H9 (cell line): ENCODE measurements around the gene DISC1. TPM values are rescaled to one million over a fixed set of nuclear protein-coding genes. Genes with fewer than 3 reads are reported as not detected.

Source experiments
- DNase-seq: peaks from one replicate; pipeline ENCODE4 v3.0.0-alpha.2; 2017
- H2AFZ ChIP-seq: one replicate; pipeline ENCODE4 v1.6.1; 2013; ENCODE audit warnings: mild to moderate bottlenecking, low read length, control low read depth, moderate library complexity
- H2AK5ac ChIP-seq: 2 replicates; pipeline ENCODE4 v1.6.1; 2013; ENCODE audit warnings: low read length, control low read depth, mixed read lengths; ENCODE audit not compliant: insufficient read length
- H2BK120ac ChIP-seq: one replicate; pipeline ENCODE4 v1.6.1; 2013; ENCODE audit warnings: low read depth, mild to moderate bottlenecking, low read length, control low read depth, inconsistent platforms; ENCODE audit not compliant: poor library complexity, severe bottlenecking
- H2BK12ac ChIP-seq: 2 replicates; pipeline ENCODE4 v1.6.1; 2013; ENCODE audit warnings: low read length, control low read depth, mixed read lengths, low read depth; ENCODE audit not compliant: insufficient read length
- H2BK15ac ChIP-seq: 2 replicates; pipeline ENCODE4 v1.6.1; 2013; ENCODE audit warnings: low read depth, low read length, control low read depth
- H2BK20ac ChIP-seq: one replicate; pipeline ENCODE4 v1.6.1; 2013; ENCODE audit warnings: low read depth, mild to moderate bottlenecking, low read length, control low read depth, inconsistent platforms; ENCODE audit not compliant: poor library complexity, severe bottlenecking
- H2BK5ac ChIP-seq: 2 replicates; pipeline ENCODE4 v1.6.1; 2013; ENCODE audit warnings: low read length, control low read depth, mixed read lengths; ENCODE audit not compliant: insufficient read length
- H3K14ac ChIP-seq: 2 replicates; pipeline ENCODE4 v1.6.1; 2013; ENCODE audit warnings: low read length, control low read depth; ENCODE audit not compliant: insufficient read depth
- H3K18ac ChIP-seq: 2 replicates; pipeline ENCODE4 v1.6.1; 2013; ENCODE audit warnings: low read depth, mild to moderate bottlenecking, mixed read lengths, low read length, control low read depth; ENCODE audit not compliant: insufficient read length
- H3K23ac ChIP-seq: 2 replicates; pipeline ENCODE4 v1.6.1; 2013; ENCODE audit warnings: low read length, control low read depth, mixed read lengths, low read depth; ENCODE audit not compliant: insufficient read length
- H3K23me2 ChIP-seq: 2 replicates; pipeline ENCODE4 v1.6.1; 2013; ENCODE audit warnings: low read depth, mild to moderate bottlenecking, mixed read lengths, low read length, control low read depth; ENCODE audit not compliant: insufficient read length, poor library complexity, severe bottlenecking
- H3K27ac ChIP-seq: 2 replicates; pipeline ENCODE4 v1.5.1; 2013; ENCODE audit warnings: low read length, control low read depth, mixed read lengths, low read depth; ENCODE audit not compliant: insufficient read length
- H3K27me3 ChIP-seq: 2 replicates; pipeline ENCODE4 v1.6.1; 2013; ENCODE audit warnings: low read length, control low read depth, inconsistent platforms; ENCODE audit not compliant: insufficient read depth
- H3K4ac ChIP-seq: 2 replicates; pipeline ENCODE4 v1.6.1; 2013; ENCODE audit warnings: low read depth, mild to moderate bottlenecking, control low read depth, inconsistent platforms, low read length, moderate library complexity
- H3K4me1 ChIP-seq: 2 replicates; pipeline ENCODE4 v1.6.1; 2013; ENCODE audit warnings: low read length, control low read depth, inconsistent platforms; ENCODE audit not compliant: insufficient read depth
- H3K4me2 ChIP-seq: 2 replicates; pipeline ENCODE4 v1.6.1; 2013; ENCODE audit warnings: low read length, control low read depth, mixed read lengths; ENCODE audit not compliant: insufficient read length, insufficient read depth
- H3K56ac ChIP-seq: 2 replicates; pipeline ENCODE4 v1.6.1; 2013; ENCODE audit warnings: low read depth, mild to moderate bottlenecking, mixed read lengths, low read length, control low read depth; ENCODE audit not compliant: insufficient read length
- H3K79me1 ChIP-seq: 2 replicates; pipeline ENCODE4 v1.6.1; 2013; ENCODE audit warnings: low read depth, mild to moderate bottlenecking, moderate library complexity, low read length, control low read depth, inconsistent platforms; ENCODE audit not compliant: insufficient read depth, poor library complexity, severe bottlenecking
- H3K79me2 ChIP-seq: 2 replicates; pipeline ENCODE4 v1.6.1; 2013; ENCODE audit warnings: low read length, control low read depth, inconsistent platforms; ENCODE audit not compliant: insufficient read depth
- H3K9ac ChIP-seq: 2 replicates; pipeline ENCODE4 v1.6.1; 2013; ENCODE audit warnings: low read length, control low read depth, mixed read lengths; ENCODE audit not compliant: insufficient read length; ENCODE audit errors: extremely low read depth
- H3K9me3 ChIP-seq: one replicate; pipeline ENCODE4 v1.6.1; 2013; ENCODE audit warnings: low read depth, low read length, inconsistent platforms; ENCODE audit not compliant: control insufficient read depth
- H3T11ph ChIP-seq: one replicate; pipeline ENCODE4 v1.6.1; 2013; ENCODE audit warnings: mild to moderate bottlenecking, low read length, control low read depth, inconsistent platforms
- H4K20me1 ChIP-seq: one replicate; pipeline ENCODE4 v1.6.1; 2013; ENCODE audit not compliant: control insufficient read depth, insufficient read length, insufficient read depth
- H4K5ac ChIP-seq: 2 replicates; pipeline ENCODE4 v1.6.1; 2013; ENCODE audit warnings: low read depth, mild to moderate bottlenecking, mixed read lengths, low read length, control low read depth; ENCODE audit not compliant: insufficient read length
- H4K8ac ChIP-seq: replicated peaks from 2 replicates; pipeline ENCODE4 v1.6.1; 2013; ENCODE audit warnings: low read length, control low read depth, mixed read lengths, low read depth; ENCODE audit not compliant: insufficient read length
- H4K91ac ChIP-seq: 2 replicates; pipeline ENCODE4 v1.6.1; 2013; ENCODE audit warnings: low read depth, mild to moderate bottlenecking, moderate library complexity, mixed read lengths, low read length, control low read depth; ENCODE audit not compliant: insufficient read length
- H3K27ac Mint-ChIP-seq, 3 experiments: 2 replicates in 2 of 3; 3 replicates in 1 of 3; pipeline ENCODE4 v1.8.0; 2020 to 2021; ENCODE audit warnings: mixed read lengths in 3 of 3, mild to moderate bottlenecking in 1 of 3, moderate library complexity in 1 of 3
- H3K27me3 Mint-ChIP-seq: 2 replicates; pipeline ENCODE4 v1.8.0; 2021; ENCODE audit warnings: low read depth, mild to moderate bottlenecking, moderate library complexity, mixed read lengths
- H3K36me3 Mint-ChIP-seq, 3 experiments: 2 replicates in 2 of 3; 3 replicates in 1 of 3; pipeline ENCODE4 v1.8.0; 2020 to 2021; ENCODE audit warnings: low read depth in 3 of 3, mixed read lengths in 3 of 3; ENCODE audit not compliant: insufficient read depth in 1 of 3
- H3K4me1 Mint-ChIP-seq, 2 experiments: 2 replicates each; pipeline ENCODE4 v1.8.0; 2020; ENCODE audit warnings: mixed read lengths in 2 of 2
- H3K4me3 Mint-ChIP-seq, 2 experiments: 2 replicates in 1 of 2; 3 replicates in 1 of 2; pipeline ENCODE4 v1.8.0; 2020 to 2021; ENCODE audit warnings: mild to moderate bottlenecking in 2 of 2, mixed read lengths in 2 of 2, moderate library complexity in 1 of 2
- H3K9me3 Mint-ChIP-seq, 2 experiments: 2 replicates in 1 of 2; 3 replicates in 1 of 2; pipeline ENCODE4 v1.8.0; 2020; ENCODE audit warnings: mild to moderate bottlenecking in 2 of 2, mixed read lengths in 2 of 2, moderate library complexity in 1 of 2
- WGBS: extraction: QIAGEN DNeasy Blood & Tissue Kit; methylation state at CpG from one replicate; pipeline ENCODE4 v1.1.7; 2013; ENCODE audit warnings: missing lambda C conversion rate, low lambda C conversion rate, mixed read lengths; ENCODE audit not compliant: insufficient read length; ENCODE audit errors: extremely low coverage; 5-methylcytosine and 5-hydroxymethylcytosine counted together
- total RNA-seq: library from RNA; stranded (reverse); gene quantifications from 2 replicates; pipeline ENCODE4 v1.2.1, GENCODE V29; 2021
- TF ChIP-seq, protein P1 (sequence below): fragments of 200-600 bp; sonication (generic); conservative IDR thresholded peaks from 3 replicates; pipeline ENCODE4 v1.8.0; 2021; ENCODE audit warnings: antibody characterized with exemption, mild to moderate bottlenecking

Gene DISC1
- total RNA-seq, 1 experiment from 2014 or later: 2.5 TPM

DNA sequence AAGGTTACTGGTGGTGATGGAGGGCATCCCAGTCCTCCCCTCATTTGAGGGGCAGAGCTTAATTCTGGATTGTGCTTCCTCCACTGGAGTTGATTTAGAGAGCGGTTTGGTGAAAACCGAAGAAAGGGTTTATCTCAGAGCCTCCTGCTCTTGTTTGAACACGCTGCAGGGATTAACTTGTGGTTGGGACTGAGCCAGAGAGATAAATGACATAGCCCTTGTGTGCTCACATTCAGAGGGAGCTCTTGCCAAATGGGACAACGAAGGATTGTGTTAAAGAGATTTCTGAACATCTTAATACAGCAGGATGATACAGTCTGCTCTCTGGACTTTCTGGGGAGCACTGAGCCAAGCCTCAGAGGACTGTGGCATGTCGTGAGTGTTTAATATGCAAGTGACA is 308.2 kb downstream of the DISC1 start:
- Histone ChIP-seq H3K79me1 (no peaks in the 10 kb centered on the region), H3K4me2 (no peak overlapping the region), H4K5ac (no peak overlapping the region), H4K91ac (no peak overlapping the region), H4K20me1 (no peaks in the 10 kb centered on the region), H2BK12ac (no peak overlapping the region), H4K8ac (no peak overlapping the region), H2BK5ac (no peak overlapping the region), H3K23me2 (no peaks in the 10 kb centered on the region), H3K27ac (no peak overlapping the region), H3K4ac (no peak overlapping the region), H3K18ac (no peak overlapping the region), H2BK120ac (no peak overlapping the region), H2AFZ (no peak overlapping the region), H3T11ph (no peak overlapping the region), H3K79me2 (no peaks in the 10 kb centered on the region), H3K14ac (no peak overlapping the region), H2BK15ac (no peak overlapping the region), H3K56ac (no peak overlapping the region), H3K23ac (no peak overlapping the region), H3K9me3 (no peaks in the 10 kb centered on the region), H3K27me3 (no peaks in the 10 kb centered on the region), H3K4me1 (no peaks in the 10 kb centered on the region; the same call in 1 of the 2 replicates), H2AK5ac (no peak overlapping the region), H2BK20ac (no peak overlapping the region), H3K9ac (no peak overlapping the region)
- DNase-seq: no peak
- TF ChIP-seq, protein P1, sequence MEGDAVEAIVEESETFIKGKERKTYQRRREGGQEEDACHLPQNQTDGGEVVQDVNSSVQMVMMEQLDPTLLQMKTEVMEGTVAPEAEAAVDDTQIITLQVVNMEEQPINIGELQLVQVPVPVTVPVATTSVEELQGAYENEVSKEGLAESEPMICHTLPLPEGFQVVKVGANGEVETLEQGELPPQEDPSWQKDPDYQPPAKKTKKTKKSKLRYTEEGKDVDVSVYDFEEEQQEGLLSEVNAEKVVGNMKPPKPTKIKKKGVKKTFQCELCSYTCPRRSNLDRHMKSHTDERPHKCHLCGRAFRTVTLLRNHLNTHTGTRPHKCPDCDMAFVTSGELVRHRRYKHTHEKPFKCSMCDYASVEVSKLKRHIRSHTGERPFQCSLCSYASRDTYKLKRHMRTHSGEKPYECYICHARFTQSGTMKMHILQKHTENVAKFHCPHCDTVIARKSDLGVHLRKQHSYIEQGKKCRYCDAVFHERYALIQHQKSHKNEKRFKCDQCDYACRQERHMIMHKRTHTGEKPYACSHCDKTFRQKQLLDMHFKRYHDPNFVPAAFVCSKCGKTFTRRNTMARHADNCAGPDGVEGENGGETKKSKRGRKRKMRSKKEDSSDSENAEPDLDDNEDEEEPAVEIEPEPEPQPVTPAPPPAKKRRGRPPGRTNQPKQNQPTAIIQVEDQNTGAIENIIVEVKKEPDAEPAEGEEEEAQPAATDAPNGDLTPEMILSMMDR: no peak
- no peak overlapping the region for H3K4me3 Mint-ChIP-seq
- no CpG with 5 or more reads among the region's 5 CpGs for WGBS
- no peak overlapping the region for H3K27ac Mint-ChIP-seq
- peaks cover 14% of the 10 kb centered on the region for H3K27me3 Mint-ChIP-seq
- H3K36me3 Mint-ChIP-seq: peaks cover 0 to 11% (median 4%) of the 10 kb centered on the region in 3 experiments; a peak in 3 of 7 replicates
- H3K4me1 Mint-ChIP-seq: peaks cover 12 to 14% of the 10 kb centered on the region in 2 experiments
- peaks cover 4 to 8% of the 10 kb centered on the region in 2 experiments; a peak in 4 of 5 replicates for H3K9me3 Mint-ChIP-seq
